ENCODE measurements around the gene LDHD.
"Not testable (repeated sequence)": the region's sequence is repeated elsewhere in the genome, so short reads cannot be mapped to it uniquely, and the experiment has no call there.

Gene LDHD

DNA sequence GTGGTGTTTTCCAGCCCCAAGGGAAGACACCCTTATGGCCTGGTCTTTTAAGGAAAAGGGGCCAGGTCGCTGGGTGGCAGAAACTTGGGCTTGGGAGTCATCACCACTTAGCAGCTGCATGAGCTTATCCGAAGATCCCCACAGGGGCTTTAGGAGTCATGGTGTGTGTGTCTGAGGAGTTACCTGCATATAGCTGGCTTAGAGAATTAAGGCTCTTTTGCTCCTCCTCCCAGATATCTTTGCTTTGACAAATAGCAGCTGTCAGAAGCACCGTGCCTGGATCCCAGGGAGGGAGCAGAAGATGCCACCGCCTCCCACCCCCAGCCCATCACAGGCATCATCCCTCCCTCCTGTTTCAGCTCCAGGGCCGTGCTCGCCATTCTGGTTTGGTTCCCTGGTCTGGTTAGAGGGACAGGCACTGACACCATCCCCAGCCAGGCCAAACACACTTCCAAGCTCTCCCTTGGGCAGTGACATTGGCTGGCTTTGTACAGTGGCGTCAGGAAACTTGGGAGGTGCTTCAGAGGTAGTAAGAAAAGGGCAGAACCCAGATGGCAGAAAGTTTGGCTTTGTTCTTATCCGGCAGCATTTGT is 17.4 kb downstream of the LDHD start:
- no peak for DNase-seq

DNA sequence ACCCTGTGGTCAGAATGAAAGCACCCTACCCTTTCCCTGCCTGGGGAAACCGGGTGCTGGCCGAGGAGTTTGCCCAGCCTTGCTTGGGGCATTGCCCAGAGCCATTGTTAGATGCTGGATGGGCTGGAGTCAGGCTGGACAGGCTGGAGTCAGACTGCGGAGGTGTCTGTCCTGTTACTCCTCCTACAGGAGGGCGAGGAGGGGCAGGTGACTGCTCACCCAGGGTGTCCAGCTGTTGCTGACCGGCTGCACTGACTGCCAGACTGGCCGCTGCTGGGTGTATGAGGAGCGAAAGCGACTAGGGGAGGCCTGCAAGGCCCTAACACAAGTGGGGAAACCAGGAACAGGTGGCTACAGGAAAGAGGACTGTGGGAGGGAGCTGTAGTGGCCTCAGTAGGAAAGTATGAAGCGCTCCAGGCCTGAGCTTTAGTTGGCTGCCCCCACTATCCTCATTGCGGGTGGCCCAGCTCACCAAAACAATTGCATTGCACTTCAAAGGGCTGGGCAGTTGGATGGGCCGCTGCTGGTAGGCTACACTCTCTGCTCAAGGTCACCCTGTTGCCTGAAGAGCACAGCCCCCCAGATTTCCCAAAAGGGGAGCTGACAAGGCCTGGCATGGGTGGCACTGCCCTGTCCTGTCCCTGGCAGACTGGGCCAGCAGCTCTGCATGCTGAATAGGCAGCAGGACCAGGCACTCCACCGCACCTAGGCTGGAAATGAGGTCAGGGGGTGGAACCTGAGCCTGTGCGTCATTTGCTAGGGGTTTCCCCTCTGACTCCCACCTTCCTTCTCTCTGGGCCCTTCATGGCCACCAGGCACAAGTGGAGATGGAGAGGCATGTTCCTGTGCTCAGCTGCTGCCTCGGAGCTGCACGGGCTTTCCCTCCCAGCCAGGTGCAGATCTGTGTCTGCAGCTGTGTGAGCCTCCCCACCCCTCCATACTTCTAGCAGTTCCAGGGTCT is 18.4 kb downstream of the LDHD start:
- DNase-seq = peak; percentile 84

DNA sequence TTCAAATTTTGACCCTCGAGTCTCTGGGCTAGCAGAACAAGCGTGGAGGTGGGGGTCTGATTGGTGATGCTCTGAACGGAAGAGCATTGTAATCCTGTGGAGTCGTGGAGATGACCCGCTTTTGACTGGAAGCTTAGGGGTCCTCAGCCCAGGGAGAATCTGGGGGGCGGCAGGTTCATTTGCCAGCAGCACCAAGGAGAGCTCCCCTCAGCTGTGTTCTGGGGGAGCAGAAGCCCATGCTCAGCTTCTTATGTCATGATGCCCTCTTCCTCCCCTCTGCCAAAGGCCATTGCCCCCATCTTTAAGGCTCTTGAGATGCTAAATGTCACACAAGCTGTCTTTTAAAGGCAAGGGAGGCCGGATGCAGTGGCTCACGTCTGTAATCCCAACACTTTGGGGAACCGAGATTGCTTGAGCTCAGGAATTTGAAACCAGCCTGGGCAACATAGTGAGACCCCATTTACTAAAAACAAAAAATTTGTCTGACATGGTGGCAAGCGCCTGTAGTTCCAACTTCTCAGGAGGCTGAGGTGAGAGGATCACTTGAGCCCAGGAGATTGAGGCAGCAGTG is 19.3 kb downstream of the LDHD start:
- DNase-seq = no peak

DNA sequence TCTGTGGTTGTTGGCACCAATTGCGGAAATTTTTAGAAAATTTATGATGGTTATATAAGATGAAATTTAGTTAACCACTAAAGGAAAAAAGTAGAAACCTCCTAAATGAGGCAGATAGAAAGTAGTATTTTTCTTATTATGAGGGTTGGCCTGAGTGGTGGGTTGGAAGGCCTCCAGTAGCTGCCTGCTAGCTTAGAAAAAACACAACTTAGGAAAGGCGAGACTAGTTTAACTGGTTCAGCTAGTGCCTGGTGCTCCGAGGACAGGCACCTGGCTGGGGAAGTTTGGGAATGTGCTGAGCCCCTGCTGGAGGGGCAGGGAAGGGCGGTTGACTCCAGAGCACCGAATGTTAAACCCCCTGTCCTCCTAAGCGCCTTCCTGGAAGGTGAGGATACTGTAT is 19.9 kb downstream of the LDHD start:
- DNase-seq = no peak

DNA sequence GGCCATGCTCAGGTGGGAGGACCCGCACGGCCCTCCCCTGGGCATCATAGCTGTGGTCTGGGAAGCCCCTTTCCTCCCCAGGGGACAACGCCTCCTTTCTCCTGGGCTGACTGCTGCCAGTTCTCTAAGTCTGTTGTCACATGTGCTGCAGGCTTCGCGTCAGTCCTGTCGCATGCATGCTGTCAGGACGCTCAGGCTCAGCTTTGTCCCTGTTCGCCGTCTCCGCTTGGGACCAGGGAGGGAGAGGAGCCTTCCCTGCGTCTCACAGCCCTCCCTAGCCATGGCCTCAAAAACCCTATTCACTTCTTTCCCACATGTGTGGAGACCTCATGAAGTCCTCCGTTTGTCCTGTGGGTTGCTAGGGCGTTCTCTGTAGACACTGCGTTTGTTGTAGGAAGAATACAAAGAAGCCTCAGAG is 21.4 kb downstream of the LDHD start:
- no peak for DNase-seq

DNA sequence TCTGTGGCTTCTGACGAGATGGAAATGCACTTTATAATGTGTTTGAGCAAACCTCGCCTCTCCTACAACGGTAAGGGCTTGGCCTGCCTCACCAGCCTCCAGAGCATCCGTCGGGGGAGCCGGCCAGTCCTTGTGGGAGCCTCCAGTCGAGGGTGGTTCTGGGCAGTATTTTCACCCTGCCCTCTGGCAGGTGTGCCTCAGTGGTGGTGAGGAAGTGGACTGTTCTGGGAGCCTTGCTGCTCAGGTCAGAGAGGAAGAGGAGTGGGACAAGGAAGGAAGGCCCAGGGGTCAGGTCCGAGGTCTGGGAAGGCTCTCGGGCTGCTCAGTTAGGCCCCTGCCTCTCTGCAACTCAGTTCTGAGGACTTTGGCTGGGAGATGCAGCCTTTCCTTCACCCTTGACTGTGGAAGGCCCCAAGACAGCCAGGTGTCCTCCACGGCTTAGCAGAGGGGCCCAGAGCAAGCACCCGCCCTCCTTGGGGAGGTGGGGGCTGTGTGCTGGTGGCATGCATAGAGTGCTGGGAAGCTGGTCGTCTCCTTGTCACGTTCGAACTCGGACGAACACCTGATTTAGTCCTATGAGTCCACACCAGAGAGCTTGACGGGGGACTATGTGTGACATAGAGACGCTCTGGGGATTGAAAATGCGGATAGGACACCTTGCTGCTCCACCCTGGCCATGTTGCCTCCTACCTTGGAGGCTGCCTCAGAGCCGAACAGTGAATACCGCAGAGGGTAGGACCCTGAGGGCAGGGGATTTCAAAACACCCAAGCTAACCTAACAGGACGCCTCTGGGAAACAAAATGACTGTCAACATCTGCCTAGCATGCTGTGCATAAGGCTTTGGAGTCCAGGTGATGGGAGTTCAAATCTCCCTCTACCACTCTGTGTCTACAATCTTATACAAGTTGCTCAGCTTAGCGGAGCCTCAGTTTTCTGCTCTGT is 22.7 kb downstream of the LDHD start:
- no peak for DNase-seq

DNA sequence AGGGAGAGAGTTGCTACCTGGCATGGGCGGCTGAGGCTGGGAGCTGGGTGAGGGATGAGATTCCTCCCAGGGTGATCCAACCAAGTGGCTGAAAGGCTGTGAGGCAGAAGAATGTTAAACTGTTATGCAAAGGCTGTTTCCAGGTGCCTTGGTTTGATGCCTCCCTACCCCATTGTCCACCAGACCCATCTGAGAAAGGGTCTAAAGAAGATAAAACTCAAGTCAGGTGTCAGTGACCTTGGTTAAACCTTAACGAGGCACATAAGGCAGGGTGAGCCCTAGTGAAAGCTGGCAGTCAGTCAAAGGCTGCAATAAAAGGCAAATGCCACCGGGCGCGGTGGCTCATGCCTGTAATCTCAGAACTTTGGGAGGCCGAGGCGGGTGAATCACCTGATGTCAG is 23.8 kb downstream of the LDHD start:
- no peak for DNase-seq

DNA sequence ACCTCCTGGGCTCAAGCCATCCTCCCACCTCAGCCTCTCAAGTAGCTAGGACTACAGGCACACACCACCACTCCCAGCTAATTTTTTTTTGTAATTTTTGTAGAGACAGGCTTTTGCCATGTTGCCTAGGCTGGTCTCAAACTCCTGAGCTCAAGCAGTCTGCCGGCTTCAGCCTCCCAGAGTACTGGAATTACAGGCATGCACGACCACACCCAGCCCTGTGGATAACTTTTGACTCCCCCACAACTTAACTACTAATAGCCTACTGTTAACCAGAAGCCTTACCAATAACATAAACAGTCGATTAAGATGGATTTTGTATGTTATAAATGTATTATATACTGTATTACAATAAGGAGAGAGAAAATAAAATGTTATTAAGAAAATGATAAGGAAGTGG is 25.0 kb downstream of the LDHD start:
- not testable (repeated sequence) for DNase-seq

DNA sequence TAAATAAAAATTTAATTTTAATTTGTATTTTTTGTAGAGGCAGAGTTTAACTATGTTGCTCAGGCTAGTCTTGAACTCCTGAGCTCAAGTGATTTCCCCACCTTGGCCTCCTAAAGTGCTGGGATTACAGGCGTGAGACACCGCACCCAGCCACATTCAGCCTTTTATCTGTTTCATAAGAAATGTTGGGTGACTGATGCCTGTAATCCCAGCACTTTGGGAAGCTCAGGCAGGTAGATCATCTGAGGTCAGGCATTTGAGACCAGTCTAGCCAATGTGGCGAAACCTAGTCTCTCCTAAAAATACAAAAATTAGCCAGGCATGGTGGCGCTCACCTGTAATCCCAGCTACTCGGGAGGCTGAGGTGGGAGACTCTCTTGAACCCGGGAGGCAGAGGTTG is 25.7 kb downstream of the LDHD start:
- DNase-seq = not testable (repeated sequence)

DNA sequence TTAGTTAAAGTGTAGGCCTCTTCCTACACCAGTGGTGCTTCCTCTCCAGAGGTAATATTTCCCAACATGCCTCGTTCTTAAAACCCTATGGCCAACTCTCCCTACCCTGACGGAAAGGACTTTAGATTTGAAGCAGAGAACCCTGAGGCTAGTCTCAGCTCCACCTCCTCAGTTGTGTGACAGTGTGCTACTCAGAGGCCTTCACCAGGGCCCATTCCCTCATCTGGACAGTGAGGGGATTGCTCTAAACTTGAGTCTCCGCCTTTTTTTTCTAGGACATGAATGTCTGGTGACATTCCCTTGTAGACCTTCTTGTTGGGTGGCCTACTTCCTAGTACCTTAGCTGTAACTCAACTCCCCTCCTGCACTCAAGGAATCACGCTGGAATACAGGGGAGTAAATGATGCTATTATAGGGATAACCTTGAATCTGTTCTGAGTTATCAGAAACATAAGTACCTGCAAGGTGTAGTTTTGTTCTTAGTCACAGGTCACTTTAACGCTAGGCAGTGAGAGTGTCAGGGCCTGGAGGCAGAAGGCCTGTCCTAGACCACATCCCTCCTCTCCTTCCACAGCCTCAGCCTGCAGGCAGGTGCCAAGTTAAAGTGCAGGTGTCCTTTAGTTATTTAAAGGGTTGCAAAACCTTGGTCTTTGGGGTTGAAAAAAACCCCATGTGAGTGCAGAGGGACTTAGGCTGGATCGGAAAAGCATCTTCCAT is 26.9 kb downstream of the LDHD start:
- no peak for DNase-seq

DNA sequence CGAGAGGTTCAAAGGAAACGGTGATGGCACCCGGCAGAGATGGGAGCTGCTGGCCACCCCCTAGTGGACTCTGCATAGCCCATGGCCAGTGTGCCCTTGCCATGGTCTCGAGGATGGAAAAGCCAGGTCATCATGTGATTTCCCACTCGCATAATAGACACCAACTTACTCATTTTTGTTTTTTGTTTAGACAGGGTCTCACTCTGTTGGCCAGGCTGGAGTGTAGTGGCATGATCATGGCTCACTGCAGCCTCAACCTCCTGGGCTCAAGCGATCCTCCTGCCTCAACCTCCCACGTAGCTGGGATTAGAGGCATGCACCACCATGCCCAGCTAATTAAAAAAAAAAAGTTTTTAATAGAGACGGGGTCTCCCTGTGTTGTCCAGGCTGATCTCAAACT is 27.6 kb downstream of the LDHD start:
- DNase-seq = no peak

DNA sequence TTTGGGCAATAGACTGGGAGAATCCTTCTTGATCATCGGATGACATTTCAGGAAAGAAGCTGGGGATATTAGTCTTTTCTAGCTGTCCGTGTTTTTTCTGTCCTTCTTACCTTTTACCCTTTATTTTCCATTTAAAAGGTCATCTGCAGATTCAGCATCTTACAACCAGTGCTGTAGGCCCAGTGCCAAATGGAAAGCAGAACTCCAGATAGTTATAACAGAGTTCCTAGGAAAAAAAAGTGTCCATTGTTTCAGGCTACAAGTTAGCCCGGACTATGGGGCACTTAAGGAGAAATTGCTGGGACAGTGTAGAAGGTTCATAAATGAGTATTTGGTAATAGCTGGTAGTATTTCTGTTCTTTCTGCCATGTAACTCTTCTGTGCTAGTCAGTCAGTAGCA is 28.4 kb downstream of the LDHD start:
- DNase-seq = no peak

DNA sequence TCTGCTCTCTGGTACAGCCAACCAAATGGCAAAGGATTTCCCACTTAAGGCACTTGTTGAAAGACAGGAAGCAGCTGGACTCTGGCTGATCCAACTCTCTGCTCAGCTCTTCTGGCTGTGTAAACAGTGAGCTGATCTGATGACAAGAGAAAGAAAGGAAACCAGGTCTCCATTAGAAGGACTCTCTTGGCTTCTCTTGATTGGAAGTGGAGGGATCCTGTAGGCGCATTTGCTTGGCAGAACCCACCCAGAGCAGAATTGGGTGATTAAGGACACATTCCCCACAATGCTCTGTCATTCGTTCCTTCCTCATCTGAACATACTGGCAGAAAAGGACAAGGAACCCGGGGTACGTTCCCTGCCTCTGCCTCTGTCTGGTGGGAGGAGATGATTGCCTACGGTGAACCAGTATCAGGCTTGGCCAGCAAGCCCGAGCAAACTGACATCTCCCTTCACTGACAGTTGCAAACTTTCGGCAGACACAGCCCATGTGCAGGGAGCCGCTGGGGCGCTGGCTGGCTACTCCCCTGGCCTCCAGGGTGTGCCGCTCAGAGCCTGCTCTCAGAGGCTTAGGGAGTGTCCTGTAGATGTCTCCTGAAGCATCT is 29.1 kb downstream of the LDHD start:
- DNase-seq = no peak

DNA sequence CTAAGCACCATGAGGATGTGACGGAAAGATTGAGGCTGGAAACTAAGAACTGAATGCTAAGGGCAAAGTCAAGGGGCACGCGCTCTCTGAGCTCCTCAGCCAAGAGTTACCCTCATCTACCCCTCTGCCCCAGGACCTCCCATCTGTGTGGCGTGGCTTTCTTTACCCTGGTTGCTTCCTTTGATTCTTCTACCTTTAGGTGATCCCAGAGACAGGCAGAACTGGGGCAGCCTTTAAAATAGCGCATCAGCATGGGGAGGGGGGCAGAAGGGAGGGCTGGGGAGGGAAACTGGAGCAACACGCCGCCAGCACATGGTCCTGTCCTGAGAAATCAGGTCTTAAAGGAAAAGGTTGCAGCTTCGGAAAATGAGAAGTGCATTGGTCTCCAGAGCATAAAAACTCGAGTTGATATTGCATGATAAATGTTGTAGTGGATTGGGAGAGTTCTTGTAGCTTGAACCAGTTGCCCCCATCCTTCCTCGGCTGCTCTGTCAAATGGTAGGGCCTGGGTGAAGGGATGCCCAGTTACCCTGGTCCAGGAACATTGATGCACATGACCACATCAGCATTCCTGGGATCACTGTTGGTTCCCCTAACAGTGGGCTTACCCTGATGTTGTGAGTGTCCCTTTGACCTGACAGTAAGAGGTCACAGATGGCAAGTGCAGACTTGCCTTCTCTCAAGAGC is 29.7 kb downstream of the LDHD start:
- no peak for DNase-seq

DNA sequence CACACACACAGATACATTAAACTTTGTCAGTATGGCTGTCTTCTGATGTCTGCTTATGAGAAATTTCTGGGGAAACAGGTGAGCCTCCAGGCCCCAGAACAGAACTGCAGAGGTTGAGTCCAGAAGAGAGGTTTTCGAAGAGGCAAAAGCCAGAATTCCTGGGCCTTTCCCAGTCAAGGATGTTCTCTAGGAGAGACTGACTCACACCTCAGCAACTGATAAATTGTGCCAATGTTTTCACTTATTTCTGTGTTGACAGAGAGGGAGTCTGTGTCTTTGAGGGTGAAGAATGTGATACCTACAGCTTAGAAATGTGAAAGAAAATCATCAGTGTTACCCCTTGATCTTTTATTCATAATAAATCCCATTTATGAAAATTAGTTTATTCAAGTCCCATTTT is 30.3 kb downstream of the LDHD start:
- DNase-seq = no peak

DNA sequence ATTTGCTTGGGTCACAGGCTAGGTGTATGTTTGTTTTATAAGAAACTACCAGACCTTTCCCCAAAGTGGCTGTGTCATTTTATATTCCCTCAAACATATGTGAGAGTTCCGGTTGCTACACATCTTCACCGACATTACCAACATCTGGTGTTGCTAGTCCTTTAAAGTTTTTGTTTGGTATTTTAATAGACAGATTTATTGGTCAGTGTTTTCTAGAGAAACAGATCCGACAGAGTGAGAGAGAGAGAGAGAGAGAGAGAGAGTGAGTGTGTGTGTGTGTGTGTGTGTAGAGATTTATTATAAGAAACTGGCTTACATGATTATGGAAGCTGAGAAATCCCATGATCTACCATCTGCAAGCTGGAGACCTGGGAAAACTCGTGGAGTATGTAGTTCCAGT is 31.0 kb downstream of the LDHD start:
- DNase-seq = no peak

DNA sequence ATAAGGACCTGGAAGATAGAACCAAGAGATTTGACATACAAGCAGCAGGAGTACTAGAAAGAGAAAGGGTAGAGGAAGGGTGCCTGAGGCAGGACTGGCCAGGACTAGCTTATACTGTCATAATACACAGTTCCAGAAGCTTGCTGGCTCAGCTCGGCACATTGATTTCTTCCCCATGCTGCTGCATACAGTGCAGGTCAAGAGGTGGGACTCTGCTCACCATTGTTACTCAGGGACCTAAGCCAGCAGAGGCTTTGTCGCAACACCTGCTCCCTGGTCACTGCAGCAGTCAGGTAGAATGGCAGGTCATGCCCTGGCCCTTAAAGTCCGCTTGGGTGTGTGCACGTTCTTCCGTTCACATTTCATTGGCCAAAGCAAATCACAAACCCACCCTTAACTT is 32.8 kb downstream of the LDHD start:
- DNase-seq = no peak

DNA sequence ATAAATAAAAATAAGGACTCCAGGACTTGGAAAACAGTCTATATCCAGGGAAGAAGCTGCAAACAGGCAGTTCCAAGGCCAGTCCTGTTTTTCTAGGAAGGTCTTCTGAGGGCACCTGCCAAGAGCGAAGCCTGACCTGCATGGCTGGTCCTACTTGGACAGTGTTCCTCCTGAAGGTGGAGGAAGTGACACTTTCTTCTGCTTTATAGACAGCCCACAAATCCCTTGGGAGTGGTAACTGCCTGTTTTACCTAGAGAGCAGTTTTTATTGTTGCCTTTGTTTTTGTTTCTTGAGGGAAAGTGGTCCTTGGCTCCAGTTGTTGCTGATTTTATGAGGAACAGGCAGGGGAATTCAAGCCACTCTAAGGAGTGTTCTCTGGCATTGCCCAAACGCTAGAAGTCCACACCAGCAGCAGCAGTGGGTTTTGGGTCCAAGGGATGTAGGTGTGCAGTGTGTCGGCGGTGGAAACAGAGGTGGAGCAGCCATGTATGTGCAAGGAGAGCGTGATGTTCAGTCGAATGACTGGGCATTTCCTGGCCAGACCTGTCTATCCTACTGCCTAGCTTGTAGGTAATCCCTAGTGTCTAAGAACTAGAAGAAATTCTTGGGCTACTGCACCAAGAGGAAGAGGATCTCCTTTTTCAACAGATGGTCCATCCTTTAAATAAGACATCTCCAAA is 35.3 kb downstream of the LDHD start:
- DNase-seq = no peak

DNA sequence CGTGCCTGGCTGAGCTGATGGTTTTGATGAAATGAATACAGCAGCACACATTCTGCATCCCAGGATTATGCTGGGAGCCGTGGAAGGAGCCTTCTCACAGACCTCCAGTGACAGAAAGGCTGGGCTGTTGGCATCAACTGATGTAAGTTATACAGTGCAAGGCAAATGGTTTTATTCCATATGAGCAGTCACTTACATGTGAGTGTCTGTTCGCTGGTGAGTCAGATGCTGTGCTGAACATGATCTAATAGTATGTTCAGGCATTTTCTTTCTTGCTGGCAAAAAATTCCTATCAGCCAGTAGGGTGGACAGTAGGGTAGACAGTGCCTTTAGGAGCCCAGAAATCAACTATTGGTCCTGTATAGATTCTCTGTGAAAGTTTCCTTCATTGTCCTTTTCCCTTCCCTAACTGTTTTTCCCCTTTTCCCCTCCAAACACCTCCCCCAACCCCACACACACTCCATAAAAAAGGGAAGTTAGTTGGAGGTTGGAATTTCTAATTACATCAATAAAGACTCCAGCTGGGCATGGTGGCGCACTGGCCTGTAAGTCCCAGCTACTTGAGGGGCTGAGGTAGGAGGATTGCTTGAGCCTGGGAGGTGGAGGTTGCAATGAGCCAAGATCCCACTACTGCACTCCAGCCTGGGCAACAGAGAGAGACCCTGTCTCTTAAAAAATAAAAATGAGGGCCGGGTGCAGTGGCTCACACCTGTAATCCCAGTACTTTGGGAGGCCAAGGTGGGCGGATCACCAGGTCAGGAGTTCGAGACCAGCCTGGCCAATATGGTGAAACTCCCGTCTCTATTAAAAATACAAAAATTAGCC is 36.2 kb downstream of the LDHD start:
- no peak for DNase-seq
